Stimulated activated CD4-positive, alpha-beta T cell treated with anti-CD3 and anti-CD28 coated beads, Interleukin-4, amount 100 ng/mL, for 24 hours (primary cell): ENCODE data around the gene EIF4EBP2.

Experiments used
- DNase-seq: peaks from one replicate; pipeline ENCODE4 v3.0.0-alpha.2; 2020

EIF4EBP2 gene

GRCh38 chr10:70404036-70404786, at the start of gene EIF4EBP2:
TSS of gene EIF4EBP2 (plus strand) at chr10:70404145. CDS start at chr10:70404402, 257 bp downstream.
- DNase-seq: peak; percentile 99

DNA sequence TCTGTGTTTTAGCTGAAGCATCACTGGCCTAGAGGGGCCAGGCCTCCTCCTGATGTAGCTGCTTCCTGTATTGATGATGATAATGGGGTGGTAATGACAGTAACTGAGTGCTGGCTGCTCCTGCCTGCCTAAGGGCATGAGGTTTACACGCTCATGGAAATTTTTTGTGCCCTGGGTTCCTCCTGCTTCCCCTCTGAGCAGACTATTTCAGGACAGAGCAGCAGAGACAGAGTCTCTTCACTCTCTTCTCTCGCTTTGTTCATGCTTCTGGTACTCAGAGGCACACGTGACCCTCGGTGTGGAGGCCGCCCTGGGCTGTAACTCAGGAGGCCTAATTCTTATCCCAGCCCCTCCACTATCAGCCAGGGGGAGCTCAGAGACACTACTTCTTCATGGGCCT, 49.4 kb upstream of the EIF4EBP2 start:
- no peak for DNase-seq

DNA sequence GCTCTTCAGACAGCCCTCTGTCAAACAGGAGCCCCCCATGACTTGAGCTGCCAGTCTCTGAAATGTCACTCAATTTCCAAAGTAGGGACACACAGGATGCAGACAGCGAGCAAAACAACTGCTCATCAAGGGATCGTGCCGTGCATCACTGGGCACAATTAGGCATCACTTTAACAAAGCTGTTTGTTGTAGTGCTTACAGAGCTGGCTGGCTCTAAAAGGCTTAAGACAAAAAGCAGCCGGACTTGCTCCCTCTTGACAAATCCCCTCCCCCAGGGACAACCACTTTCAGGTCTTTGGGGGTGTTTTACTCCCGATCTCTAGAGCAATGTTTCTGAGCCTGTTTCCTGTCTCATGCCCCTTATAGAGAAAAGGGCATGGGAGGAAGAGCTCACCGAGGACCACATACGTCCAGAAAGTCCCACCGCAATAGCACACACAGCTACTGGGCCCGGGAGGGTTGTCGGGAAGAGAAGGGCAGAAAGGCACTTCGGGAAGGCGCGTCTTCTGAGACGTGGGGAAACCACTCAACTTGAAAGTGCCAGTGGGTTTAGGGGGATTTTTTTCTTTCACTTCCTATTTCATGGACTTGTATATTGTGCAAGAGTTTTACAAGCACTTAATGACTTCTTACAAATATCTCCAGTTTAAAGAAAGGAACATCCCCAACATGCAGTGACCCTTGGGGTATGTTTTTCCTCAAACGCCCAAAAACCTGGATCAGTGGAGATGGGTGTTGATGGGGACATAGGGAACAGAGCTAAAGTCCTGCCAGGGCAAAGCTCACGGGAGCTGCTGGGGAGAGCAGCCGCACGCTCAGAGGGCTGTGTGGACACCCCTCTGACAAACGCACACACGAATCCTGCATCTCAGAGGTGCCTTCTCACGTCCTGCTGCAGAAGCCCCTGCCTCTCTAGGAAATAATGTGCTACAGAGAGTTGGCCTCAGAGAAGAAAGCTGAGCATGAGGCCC, 48.6 kb upstream of the EIF4EBP2 start:
- peak; percentile 14 for DNase-seq

DNA sequence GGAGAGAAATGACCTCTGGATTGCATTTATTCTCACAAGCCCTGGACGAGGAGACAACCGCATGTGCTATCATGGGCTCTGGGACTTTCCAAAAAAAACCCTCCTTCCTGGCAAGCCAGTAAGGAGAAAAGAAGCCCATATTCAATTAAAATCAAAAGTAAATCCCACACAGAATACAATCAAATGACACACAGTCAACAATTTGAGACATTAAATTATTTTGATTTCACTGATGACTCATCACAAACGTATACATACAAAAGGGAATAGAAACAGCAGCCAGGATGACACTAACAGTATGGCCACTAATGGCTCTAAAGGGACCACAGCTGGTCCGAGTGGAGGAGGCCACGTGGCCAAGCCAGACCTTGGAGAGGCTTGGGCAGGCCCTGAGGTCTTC, 46.4 kb upstream of the EIF4EBP2 start:
- DNase-seq: no peak

DNA sequence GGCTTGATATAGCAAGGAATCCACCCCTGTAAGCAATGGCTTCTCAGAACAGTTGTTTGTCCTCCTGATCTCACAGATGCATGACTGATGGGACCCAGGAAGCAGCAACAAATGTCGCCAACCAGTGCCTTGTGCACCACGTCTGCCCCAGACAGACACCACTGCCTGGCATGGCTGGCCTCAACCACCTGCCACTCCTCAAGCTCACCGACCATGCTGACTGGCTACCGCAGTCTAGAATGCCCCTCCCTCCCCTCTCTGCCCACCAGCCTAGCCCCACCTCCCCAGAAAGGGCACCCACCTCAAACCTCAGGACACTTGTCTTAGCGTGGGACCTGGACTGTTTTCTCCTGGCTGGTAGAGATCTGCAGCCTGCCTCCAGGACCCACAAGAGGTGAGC, 45.5 kb upstream of the EIF4EBP2 start:
- DNase-seq: no peak

- no peak for DNase-seq
These were observed 44.9 kb upstream of the EIF4EBP2 start for GRCh38 chr10:70359017-70359550.

- no peak for DNase-seq
These were observed 43.7 kb upstream of the EIF4EBP2 start for GRCh38 chr10:70360215-70360614.

GRCh38 chr10:70362328-70362727, 41.6 kb upstream of the EIF4EBP2 start:
- no peak for DNase-seq

DNA sequence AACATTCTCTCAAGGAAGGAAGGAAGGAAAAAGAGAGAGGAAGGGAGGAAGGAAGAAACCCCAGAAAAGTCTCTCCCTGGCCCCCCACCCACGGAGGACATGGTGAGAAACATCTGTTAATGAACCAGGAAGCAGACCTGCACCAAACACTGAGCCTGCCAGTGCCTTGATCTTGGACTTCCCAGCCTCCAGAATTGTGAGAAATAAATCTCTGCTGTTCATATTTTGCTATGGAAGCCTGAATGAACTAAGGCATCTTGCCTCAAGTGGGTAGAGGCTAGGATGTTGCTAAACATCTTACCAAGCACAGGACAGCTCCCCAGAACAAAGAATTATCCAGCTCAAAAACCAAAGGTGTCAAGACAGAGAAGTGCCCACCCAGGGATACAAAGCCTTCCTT, 40.7 kb upstream of the EIF4EBP2 start:
- no peak for DNase-seq

GRCh38 chr10:70363971-70364771, 39.8 kb upstream of the EIF4EBP2 start:
- DNase-seq: peak; percentile 87

- DNase-seq: no peak
These were observed 39.2 kb upstream of the EIF4EBP2 start for GRCh38 chr10:70364772-70365091.

DNA sequence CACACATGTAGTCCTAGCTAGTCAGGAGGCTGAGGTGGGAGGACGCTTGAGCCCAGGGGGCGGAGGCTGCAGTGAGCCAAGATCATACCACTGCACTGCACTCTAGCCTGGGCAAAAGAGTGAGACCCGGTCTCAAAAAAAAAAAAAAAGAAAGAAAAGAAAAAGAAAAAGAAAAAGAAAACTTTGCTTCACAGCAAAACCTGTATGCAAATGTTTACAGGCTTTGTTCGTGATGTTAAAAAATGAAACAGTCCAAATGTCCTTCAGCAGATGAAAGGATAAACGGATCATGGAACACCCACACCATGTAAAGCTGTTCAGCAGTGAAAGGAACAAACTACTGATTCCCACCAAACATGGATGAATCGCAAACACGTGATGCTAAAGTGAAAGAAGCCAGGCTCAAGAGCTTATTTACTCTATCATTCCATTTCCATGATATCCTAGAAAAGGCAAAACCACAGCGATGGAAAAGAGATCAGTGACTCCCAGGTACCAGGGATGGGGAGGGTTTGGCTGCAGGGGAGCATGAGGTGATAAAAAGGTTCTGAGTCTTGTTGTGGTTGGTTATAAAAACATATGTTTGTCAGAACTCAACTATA, 36.6 kb upstream of the EIF4EBP2 start:
- no peak for DNase-seq

- DNase-seq: no peak
These were observed 35.0 kb upstream of the EIF4EBP2 start for GRCh38 chr10:70368774-70369482.

GRCh38 chr10:70369498-70370018, 34.4 kb upstream of the EIF4EBP2 start:
- no peak for DNase-seq

DNA sequence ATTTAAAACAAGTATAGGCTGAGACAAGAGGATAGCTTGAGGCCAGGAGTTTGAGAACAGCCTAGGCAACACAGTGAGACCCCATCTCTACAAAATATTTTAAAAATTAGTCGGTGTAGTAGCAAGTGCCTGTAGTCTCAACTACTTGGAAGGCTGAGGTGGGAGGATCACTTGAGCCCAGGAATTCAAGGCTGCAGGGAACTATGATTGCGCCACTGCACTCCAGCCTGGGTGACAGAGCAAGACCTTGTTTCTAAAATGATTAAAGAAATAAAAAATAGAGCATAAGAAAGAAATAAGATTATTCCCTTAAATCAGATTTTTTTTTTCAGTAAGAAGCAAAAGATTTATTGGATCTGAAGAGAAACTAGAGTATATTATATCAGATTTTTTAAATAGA, 33.2 kb upstream of the EIF4EBP2 start:
- DNase-seq: no peak

DNA sequence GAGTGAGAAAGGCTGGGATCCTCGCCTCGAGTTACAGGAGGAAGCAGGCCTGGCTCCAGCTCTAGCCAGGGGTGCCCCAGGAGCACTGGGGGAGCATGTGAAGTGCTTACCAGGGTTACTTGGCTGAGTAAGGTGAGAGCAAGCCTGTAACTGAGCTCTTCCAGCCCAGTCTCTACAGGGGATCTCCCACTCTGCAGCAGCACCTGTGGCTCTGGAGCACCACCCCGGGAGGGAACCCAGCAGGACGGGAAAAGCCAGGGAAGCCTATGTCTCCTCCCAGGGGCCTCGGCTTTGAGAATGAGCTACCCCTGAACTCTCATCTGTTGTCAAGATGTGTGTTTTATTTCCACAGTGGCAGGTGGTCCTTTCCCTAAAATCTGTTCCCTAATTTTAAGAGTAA, 32.1 kb upstream of the EIF4EBP2 start:
- no peak for DNase-seq

DNA sequence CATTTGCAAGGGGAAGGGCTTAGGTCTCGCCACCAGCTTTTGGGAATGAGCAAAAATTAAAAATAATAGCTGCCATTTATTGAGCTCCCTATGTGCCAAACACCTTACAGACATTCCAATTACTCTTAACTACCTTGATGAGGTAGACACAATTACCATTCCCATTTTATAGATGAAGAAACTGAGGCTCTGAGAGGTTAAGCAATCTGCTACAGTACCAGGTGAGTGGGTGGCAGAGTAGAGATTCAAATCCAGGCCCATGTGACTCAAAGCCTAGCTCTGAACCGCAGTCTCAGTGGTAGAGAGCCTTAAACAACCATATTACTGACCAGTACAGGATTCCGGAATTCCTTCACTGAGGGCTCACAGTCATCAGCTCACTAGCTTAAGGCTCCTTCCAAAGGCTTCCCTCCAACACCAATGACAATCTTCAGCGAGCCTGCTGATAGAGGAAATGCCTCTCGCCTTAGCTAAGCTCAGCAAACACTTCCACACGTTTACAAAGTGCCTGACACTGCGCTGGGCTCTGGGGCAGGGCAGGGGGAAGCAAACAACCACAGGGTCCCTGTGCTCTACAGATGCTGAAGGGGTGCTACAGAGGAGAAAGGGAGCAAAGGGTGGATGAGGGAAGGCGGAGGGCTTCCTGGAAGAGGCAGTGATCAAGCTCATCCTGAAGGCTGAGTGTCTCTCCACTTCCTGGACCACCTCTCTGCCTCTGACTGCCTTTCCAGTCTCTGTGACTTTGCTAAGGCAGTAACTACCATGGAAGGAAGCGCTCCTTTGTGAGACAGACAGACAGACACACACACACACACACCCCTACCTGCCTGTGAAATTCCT, 28.9 kb upstream of the EIF4EBP2 start:
- no peak for DNase-seq

DNA sequence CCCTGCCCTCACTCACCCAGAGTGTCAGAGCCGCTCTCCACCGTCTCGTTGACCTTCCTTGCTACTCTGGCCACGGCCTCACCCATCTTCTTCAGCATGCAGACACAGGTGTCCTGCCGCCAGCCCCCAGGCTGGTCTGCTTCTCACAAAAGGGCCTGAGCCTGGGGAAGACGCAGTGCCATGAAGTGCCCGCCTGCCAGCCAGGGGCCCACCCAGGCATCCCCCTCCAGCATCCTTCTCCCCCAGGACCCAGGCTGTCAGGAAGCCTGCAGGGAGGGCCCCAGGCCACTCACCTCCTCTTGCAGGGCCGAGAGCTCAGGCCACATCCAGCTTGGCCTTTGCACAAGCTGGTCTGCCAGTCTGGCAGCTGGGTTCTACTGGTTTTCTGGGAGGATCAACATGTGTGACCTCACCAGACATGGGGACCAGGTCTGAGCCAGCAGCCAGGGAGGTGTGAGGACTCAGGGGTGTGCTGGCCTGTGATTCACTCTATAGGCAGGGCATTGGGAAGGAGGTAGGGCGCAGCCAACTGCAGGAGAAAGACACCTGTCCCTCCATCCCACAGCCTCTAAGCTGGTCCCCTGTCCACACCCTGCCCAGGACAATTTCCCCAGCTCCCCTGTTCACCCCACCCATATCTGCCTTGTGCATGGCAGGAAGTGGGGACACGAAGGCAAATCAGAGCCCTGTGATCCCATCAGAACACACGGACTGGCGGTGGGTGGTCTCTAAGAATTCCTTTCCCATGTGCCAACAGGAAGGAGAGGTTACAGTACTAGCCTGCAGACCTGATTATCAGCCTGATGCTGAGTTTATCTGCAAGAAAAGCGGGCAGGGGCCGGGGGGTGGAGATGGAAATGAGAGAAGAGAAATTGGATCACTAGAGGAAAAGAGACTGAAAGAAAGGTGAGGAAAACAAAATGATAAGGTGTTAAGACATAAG, 27.2 kb upstream of the EIF4EBP2 start:
- no peak for DNase-seq

DNA sequence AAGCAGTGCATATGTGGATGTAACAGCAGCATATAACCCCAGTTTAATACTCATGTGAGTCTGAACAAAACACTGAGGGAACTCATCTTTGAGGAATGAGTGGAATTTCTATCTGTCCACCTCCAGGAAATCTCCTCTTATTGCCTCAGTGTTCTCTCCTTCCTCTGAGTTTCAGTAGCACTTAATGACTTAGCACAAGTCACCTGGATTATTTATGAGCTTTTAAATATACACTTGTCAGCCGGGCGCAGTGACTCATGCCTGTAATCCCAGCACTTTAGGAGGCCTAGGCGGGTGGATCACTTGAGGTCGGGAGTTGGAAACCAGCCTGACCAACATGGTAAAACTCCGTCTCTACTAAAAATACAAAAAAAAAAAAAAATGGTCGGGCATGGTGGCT, 25.8 kb upstream of the EIF4EBP2 start:
- DNase-seq: no peak
